HG03025 (cell line): ENCODE results near the gene ICAM2.
"Not testable (repeated sequence)": the region's sequence is repeated elsewhere in the genome, so short reads cannot be mapped to it uniquely, and the experiment has no call there.

Experiments used
- ATAC-seq: cut with Tn5 transposase; IDR thresholded peaks from one replicate; pipeline ENCODE4 v1.9.1; 2021; ENCODE audit warnings: mild to moderate bottlenecking, moderate library complexity; ENCODE audit not compliant: unreplicated experiment, low FRiP score

Gene ICAM2

GRCh38 chr17:64015447-64015846, 5.0 kb downstream of the ICAM2 start:
- no peak for ATAC-seq

GRCh38 chr17:64009571-64010402, 10.6 kb downstream of the ICAM2 start:
- ATAC-seq: no peak

- no peak for ATAC-seq
These were observed 11.6 kb downstream of the ICAM2 start for GRCh38 chr17:64008830-64009229.

- no peak for ATAC-seq
These were observed 12.1 kb downstream of the ICAM2 start for GRCh38 chr17:64008346-64008745.

GRCh38 chr17:64007838-64008282, 12.6 kb downstream of the ICAM2 start:
- no peak for ATAC-seq

- ATAC-seq: not testable (repeated sequence)
These were observed 13.2 kb downstream of the ICAM2 start for GRCh38 chr17:64007089-64007837.

GRCh38 chr17:64006361-64007088, 13.9 kb downstream of the ICAM2 start:
- ATAC-seq: no peak

GRCh38 chr17:64005734-64006167, 14.7 kb downstream of the ICAM2 start:
- ATAC-seq: no peak

GRCh38 chr17:64004903-64005733, 15.3 kb downstream of the ICAM2 start:
- ATAC-seq: no peak

- no peak for ATAC-seq
These were observed 16.1 kb downstream of the ICAM2 start for GRCh38 chr17:64004218-64004770.

GRCh38 chr17:64003526-64004121, 16.8 kb downstream of the ICAM2 start:
- ATAC-seq: no peak

GRCh38 chr17:64002658-64003525, 17.5 kb downstream of the ICAM2 start:
- ATAC-seq: no peak

- no peak for ATAC-seq
These were observed 18.5 kb downstream of the ICAM2 start for GRCh38 chr17:64001763-64002529.

GRCh38 chr17:64001091-64001579, 19.3 kb downstream of the ICAM2 start:
- ATAC-seq: no peak

- ATAC-seq: no peak
These were observed 20.5 kb downstream of the ICAM2 start for GRCh38 chr17:63999680-64000531.
